LNCAP (cell line): Measurements from ENCODE around the gene MUS81.
A peak's percentile ranks its signal among the peaks of the same experiment; 100 is the strongest.

Experiments
- CTCF ChIP-seq: fragments of 450-650 bp; IDR thresholded peaks from 2 replicates; pipeline ENCODE4 v1.5.1; 2017; ENCODE audit warnings: mild to moderate bottlenecking

Gene MUS81

GRCh38 chr11:65851083-65851579 is 9.1 kb upstream of the MUS81 start:
- TF ChIP-seq CTCF: peak; percentile 46

GRCh38 chr11:65851811-65852507 is 8.3 kb upstream of the MUS81 start:
- no peak for TF ChIP-seq CTCF

GRCh38 chr11:65852508-65853245 is 7.6 kb upstream of the MUS81 start:
- TF ChIP-seq CTCF: no peak

GRCh38 chr11:65853246-65853979 is 6.8 kb upstream of the MUS81 start:
- TF ChIP-seq CTCF: no peak

- TF ChIP-seq CTCF: no peak
Observed at GRCh38 chr11:65854161-65854592, 6.1 kb upstream of the MUS81 start.

GRCh38 chr11:65854852-65855837 is 5.1 kb upstream of the MUS81 start:
- TF ChIP-seq CTCF: no peak

- TF ChIP-seq CTCF: no peak
Observed at GRCh38 chr11:65855927-65856363, 4.3 kb upstream of the MUS81 start.
